Right hindlimb (tissue), 1 donor: ENCODE data around the gene RBM47.
"Not testable (repeated sequence)": the region's sequence is repeated elsewhere in the genome, so short reads cannot be mapped to it uniquely, and the experiment has no call there.

Experiments used
- DNase-seq: peaks from one replicate; pipeline ENCODE4 v3.0.0-alpha.2; 2018

RBM47 gene

DNA sequence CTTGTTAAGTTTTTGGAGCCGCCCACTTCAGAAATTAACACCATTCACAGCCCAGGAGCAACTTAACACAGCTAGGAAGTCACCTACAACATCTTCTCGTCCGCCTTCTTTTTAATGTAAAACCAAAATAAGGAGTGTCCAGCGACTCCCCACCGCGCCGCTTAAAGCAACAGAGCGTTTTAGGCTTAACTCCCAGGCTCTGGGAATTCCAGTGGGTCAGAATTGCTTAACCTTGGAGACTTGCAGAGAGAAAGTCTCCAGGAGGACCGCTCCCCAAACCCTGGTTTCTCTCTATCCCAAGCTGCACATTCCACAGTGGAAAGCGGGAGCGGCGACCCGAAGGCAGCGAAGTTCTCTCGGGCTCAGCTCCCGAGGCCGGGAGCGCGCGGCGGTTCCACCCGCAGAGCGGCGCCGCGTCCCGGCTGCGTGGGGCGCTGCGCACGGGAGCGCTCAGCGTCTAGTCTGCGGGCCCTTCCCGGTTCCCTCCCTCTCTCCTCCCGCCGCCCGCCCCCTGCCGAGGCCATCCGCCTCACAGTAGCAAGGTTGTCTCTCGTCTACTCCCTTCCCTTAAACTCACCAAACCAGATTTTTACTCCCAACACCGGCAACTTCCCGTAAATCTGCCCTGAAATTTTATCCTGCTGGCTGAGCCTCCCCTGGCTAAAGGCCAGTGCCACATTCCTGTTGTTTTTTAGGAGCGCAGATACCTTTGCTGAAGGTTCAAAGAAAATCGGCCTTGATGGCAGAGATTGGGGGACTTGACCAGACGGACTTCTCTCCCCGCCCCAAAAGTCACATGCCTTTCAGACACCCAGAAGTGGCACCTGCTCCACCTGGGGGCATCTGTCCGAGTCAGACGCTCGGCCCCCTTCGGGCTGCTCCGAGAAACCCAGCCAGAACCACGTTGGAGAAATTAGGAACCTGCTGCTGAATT, at the start of gene RBM47:
TSS of gene RBM47 (minus strand) at position 464 of the 934 bp plus-strand sequence. CDS start 190,971 bp downstream, outside the sequence.
- DNase-seq: peak; percentile 62

DNA sequence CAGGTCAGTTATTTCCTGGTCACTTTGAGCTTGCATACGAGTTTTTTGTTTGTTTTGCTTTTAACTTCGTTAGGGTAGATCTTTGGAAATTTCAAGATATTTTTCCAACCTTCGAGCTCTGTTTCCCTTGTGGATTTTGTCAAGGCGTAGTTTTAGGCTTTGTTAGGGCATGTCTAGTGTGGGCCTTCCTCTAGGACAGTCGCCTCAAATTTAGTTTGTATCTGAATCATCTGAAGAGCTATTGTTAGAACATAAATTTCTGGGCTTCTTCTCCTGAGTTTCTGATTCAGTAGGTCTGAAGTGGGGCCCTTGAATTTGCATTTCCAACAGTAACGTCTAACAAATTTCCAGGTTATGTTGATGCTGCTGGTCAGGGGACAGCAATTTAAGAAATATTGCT, 48.8 kb upstream of the RBM47 start:
- DNase-seq: no peak

DNA sequence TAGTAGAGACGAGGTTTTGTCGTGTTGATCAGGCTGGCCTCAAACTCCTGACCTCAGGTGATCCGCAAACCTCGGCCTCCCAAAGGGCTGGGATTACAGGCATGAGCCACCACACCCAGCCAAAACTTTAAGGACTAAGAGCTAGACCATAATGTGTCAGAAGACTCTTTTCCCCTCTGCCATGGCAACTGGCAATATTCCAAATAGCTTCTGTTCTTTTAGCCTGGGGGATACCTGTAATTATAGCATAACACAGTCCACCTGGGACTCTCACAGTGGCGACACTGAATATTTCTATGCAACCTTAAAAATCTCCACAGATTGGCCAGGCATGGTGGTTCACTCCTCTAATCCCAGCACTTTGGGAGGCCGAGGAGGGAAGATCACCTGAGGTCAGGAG, 45.5 kb upstream of the RBM47 start:
- DNase-seq: no peak

DNA sequence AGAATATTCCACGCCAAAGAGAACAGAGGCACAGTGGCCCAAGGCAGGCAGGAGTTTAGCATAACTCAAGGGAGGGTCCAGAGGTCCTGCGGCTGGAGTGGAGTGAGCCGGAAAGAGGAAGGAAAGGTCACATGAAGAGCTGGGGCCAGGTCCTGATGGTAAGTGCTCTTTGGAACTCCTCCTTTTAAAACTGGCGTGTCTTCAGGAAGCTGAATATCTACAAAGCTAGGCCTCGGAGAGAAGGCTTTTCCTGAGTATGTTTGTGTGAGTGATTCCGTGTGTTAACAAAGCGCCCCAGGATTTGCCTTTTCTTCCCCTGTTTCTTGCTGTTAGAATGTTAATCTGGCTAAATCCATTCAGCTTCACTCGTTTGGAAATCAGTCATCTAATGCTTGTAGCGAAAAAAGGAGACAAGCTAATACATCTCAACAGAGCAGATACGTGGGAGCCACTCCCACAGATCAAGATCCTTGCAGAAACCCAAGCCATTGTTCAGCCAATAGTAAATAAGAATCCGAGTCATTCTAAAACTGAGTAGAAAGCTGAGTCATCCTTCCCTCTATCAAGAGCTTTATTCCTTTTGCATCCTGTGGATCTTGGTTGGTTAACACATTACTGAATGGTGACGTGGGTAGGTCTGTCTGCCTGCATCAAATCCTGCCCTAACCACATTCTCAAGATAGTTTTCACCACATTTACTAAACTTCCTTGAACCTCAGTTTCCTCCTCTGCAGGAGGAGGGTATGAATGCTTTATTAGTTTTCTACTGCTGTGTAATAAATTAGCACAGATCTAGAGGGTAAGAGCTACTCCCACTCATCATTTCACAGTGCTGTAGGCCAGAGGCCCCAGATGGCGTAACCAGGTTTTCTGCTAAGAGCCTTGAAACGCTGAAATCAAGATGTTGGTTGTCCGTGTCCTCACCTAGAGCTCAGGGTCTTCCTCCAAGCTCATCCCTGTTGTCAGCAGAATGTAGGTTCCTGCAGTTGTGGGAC, 43.2 kb upstream of the RBM47 start:
- DNase-seq: no peak

DNA sequence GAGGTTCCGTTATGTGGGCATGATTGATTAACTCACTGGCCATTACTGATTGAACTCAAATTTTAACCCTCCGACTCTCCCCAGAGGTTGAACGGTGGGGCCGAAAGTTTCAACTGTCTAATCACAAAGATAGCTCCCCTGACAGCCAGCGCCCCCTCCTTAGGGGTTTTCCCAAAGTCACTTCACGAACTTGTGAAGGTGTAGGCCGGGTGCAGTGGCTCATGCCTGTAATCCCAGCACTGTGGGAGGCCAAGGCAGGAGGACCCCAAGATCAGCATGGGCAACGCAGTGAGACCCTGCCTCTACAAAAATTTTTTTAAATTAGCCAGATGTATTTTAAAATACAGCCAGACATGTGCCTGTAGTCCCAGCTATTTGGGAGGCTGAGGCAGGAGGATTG, 39.8 kb upstream of the RBM47 start:
- no peak for DNase-seq

DNA sequence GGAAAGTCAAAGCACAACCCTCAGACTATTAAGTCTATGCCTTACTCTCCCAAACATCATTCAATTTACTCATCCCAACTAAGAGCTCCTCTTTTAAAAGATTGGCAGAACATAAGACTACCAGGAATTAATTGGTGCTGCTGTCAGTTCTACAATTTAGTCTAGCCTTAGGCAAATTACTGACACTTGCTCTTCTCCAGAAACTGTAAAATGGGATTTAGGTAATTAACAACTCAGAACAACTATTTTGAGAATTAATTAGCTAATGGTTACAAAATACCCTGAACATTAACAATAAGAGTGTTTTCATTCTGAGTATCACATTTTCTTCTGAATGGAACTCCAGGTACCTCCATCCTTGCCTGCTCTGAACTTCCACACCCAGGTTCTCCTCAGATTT, 36.2 kb upstream of the RBM47 start:
- no peak for DNase-seq

DNA sequence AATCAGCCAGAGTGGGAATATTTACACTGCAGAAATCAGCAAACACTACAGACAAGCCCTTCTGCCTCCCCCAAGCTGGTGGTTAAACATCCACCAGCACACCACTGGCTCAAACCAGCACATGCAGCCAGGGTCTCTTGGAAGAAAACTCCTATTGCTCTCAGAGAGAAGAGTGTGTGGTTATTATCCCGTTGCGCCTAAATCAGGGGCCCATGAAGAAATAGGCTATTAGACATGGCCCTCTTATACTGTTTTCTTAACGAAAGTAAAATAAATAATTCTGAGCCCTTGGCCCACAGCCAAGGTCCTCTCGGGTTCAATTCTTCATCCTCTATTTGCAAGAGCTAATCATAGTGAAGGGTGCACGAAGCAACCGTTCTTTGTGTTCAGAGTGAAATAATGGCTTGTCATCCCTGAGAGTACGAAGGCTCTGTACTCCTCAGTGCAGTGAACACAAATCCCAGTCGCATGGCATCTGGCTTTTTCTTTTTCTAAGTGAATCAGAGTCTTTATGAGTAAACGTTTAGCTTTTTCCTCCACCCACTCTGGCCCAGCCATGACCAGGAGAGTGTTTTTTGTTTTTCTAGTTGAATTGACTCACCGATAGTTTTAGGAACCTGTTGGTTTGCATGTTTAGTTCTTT, 33.4 kb upstream of the RBM47 start:
- no peak for DNase-seq

DNA sequence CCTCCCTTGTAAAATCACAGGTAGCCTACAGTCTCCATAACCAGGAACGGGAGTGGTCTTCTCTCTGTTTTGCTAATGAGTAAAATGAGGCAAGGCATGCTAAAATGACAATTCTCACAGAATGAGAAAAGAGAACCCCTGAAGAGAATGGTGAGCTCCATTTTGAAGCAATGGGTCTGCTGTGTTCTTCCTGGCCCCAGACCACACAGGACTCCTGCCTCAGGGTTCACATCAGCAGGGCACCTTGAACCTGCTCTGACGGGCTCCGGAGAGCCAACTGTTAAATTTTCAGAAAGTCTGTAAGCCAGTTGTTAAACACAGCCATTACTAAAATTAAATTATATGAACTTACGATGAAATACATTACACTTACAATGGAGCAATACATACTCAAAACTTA, 32.1 kb upstream of the RBM47 start:
- no peak for DNase-seq

DNA sequence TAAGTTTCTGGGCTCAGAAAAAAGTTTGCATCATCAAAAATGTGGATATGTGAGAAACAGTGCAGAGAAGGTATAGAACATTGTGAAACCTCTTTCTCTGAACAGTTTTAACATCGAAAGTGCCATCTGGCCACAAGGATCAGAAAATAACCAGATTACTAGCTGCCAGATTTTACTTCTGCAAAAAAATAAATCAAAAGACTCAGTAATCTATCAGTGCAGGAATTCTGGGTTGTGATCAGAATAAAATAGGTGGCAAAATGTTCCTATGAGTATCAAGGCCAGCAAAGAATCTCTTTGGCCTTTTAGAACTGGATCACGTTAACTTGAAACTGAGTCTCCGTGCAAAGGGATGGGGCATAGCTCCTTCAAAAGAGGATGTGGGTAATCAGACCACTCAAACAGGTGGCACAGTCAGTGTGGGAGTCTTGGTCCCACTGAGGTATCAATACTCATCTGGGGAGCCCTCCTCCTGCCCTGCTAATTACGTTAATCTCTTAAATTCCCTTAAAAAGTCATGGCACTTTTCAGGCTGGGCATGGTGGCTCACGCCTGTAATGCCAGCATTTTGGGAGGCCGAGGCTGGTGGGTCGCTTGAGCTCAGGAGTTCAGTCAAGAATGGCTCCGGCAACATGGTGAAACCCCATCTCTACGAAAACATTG, 26.7 kb upstream of the RBM47 start:
- DNase-seq: no peak

DNA sequence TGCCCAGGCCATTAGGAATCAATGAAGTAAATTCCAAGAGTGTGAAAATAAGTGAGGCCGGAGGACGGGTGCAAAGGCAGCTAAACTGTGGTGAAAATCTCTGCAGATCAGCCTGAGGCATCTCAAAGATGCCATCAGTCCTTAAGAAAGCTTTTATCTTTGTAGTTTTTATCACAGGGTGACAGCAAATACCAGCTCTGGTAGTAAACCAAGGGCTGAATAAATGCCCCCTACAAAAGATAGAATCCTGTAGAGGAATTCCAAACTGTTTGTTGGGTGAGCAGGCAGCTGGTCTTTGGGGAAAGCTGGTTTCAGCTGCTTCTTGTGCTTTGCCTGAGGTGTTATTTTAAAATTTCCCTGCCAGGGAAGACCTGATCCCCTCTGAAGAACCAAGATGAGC, 21.6 kb upstream of the RBM47 start:
- DNase-seq: no peak

DNA sequence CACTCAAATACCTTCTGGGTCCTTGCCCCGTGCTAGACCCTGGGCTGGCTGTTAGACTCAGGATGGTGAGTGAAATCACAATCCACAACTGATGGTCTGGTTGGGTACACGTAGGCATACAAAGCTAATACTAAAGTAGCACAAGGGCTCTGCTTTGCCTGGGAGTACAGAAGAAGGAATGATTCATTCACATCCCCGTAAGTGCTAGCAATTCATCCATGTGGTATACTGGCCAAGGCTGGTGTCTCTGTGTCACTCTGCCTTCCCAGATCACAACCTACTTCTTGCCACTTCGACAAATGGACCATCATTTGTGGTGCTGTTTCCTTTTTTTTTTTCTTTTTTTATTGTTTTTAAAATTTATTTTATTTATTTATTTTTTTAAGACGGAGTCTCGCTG, 19.7 kb upstream of the RBM47 start:
- no peak for DNase-seq

DNA sequence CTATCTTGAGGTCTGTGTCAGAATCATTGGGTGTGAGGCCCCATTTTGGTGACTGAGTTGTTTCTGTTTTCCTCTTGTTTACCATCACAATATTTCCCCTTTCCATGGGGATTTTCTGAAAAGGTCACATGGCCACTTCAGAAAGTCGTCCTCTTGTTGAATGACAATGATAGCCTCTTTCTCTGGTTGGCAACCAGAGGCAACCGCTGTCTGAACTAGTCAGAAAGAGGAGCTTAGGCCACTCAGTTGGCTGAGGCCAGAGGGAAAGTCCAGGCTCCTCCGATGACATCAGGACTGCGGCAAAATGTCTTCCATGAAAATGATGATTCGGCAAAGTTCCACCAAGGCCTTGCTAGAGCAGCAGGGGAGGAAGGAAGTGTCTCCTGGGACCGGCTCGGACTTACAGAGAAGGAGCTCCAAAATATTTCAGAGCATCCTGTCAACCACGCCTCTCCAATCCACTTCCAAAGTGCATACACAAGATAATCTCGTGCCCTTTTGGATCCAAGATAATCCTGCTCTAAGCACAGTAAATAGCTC, 19.1 kb upstream of the RBM47 start:
- no peak for DNase-seq

DNA sequence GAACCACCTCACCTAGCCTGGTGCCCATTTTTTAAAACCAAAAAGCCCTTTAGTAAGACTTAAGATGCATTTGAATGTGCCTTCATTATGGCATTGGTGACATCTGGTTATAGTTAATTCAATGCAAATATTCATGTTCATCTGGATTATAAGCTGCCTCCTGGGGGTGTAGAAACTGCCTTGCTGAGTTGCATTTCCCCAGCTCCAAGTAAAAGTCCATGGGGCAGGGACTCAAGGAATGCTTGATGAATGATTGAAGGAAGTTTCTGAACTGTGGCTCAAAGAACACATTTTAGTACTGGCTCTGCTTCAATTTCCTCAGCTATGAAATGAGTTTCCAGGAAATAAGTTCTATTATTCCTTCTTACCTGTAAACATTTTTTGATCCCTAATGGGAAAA, 18.5 kb upstream of the RBM47 start:
- no peak for DNase-seq

DNA sequence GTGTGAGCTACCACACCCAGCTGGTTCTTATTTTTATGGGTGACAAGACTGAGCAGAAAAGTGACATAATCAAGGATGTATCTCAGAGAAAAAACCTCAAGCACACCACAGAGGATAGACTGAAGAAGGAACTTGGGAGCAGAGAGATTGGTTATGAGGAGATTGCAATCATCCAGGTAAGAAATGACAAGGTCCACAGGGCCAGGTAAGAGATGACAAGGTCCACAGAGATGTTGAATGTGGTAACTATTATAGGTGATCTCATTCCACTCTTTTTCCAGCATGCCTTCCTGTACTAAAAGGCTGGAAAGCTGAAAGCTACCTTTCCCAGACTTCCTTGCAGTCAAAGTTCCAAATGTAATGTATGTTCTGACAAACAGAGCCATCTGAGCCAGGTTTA, 15.9 kb upstream of the RBM47 start:
- DNase-seq: no peak

DNA sequence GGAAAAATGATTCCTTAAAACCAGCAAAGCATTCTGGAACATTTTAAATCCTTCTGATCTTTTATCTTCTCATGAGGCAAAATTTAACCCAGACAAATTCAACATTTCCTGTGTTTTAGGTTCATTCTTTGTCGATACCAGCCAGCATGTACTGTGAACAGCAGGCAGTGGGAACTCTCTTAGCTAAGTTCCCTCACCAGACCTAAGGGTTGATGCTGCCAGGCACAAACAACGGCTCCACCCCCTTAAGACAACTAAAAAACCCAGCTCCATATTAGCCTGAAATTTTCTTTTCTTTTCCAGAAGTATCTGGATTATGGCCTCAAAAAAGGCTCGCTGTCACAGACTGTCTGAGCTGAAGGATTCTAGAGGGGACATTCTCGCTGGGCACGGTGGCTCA, 2.4 kb upstream of the RBM47 start:
- DNase-seq: no peak

DNA sequence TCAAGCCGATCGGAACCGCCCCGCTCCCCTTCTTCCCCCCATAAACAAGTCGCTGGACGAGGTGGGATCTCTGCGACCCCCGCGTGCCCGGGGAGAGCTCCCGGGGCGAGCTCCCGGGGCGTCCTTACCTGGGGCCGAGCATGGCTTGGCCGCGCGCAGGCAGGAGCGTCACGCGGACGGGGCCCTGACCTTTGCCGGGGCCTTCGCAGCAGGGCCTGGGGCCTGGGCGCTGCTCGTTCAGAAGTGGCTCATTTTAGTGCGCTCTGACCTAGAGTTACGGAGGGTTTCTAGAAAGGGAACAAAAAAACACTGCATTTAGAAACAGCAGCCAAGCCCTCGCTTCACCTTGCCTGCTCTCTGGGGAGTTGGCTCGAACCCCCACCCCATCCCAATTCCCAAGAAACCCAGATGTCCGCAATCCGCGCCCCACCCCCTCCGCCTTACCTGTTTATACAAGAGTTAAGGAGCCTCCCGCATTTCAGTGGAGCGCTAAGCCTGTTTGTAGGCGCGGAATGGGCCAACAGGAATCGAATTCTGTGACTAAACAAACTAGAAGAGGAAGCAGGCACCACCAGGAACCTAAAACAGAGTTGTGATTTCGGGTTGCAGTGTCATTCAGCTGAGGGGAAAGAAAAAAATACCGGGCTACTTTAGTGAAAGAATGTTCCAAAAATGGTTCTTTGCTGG, 814 bp upstream of the RBM47 start:
- no peak for DNase-seq

DNA sequence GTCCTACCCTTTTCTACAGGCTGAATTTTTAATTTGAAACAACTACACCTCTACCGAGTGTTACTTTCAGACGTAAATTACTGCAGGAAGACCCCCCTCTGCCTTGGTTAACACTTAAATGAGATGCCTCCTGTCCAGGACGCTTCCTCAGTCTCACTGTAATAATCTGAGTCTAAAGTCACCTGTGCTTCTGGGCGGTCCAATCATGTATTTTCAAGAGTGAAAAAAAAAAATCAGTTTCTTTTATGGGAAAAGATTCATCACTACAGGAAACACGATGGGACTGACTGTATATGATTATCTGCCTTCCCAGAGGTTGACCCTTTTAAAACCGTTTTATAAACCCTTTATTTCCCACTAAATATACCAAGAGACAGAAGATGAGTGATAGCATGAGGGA, 776 bp downstream of the RBM47 start:
- DNase-seq: no peak

DNA sequence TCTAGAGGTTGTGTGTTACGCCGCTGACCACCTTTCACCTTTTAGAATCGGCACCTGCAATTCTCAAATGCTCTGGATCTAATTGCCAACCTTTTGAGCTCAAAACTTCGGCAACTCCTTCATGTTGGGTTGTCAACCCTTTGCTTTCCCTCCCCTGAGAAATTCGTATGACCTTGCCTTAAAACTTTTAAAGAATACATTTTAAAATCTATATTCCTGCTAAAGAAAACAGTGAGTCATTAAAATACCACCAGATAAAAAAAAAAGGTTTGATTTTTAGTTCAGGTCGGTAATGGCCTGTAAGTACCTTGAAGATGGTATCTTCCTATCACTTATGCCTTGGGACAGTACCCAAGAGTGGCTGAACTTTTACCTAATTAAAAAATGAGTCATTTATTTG, 1.3 kb downstream of the RBM47 start:
- not testable (repeated sequence) for DNase-seq

DNA sequence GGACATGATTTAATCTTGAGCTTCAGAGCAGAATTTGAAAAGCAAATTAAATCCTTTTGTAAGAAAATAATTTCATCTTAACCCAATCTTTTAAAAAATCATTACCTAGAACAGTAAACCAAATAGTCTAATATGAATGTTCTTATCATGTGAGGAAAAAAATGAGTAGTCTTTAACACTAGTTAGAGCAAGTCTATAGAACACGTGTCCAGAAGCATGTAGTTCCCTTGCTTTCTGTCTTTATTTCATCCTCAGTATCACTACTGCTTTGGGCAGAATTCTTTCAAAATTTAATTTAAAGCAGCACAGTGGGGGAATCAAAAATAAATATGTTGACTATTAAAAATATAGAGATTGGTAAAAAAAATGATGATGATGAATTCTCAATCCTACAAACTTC, 2.1 kb downstream of the RBM47 start:
- no peak for DNase-seq

DNA sequence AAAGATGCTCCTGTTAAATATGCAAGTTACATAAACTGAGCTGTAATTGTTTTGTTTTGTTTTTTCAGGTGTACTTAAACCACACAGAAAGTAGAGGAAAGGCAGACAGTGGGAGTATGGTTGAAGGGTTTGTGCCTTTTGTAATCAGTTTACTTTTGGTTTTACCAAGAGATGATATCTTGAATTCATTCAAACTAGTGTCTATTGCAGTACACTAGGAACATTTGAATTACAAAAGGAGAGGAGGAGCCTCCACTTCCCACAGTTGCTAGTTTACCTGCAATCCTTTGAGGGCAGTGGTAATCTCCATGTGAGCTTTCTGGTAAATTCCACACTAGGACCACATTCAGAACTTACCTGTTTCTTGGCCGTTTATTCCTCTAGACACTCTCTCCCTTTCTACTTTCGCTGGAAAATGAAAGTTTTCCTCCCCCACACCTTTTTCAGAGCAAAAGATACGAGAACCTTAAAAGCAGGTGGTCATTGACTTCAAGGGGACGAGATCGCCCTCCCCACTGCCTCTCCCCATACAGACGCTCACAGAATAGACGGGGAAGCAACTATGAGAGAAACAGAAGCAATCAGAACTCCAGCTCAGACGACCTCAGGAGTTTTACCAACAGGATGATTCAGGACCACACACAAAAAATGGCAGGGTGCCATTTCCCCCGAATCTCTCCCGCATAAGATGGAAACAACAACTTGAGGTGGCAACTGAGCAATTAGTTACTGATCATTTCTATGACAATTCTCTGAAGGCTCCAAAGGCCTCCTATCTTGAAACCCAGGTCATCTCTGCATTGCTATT, 3.3 kb downstream of the RBM47 start:
- DNase-seq: no peak

DNA sequence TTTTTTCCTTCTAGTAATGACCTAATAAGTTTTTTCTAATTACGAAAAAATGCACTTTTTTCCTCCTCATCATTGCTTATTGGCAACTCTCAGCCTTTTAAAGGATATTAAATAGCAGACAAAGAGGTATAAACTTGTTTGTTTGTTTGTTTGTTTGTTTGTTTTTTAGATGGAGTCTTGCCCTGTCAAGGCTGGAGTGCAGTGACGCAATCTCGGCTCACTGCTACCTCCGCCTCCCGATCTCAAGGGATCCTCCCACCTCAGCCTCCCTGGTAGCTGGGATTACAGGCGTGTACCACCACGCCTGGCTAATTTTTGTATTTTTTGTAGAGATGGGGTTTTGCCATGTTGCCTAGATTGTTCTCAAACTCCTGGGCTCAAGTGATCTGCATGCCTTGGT, 6.0 kb downstream of the RBM47 start:
- no peak for DNase-seq
